Panc1 (cell line): ENCODE data around the gene ABHD12.

Experiments used
- POLR2AphosphoS5 ChIP-seq: IDR thresholded peaks from 2 replicates; pipeline ENCODE4 v1.6.1; 2012; ENCODE audit warnings: mild to moderate bottlenecking, low read depth, low read length, moderate library complexity
- SIN3A ChIP-seq: IDR thresholded peaks from 2 replicates; pipeline ENCODE4 v1.6.1; 2012; ENCODE audit warnings: low read depth, mild to moderate bottlenecking, low read length, moderate library complexity, borderline replicate concordance; ENCODE audit not compliant: insufficient read depth
- TCF7L2 ChIP-seq: IDR thresholded peaks from 2 replicates; pipeline ENCODE4 v1.6.1; 2011; ENCODE audit warnings: mild to moderate bottlenecking, low read depth, low read length, inconsistent platforms
- TF ChIP-seq, protein P1 (sequence below): fragments of 450-650 bp; IDR thresholded peaks from 2 replicates; pipeline ENCODE4 v1.5.1; 2017; ENCODE audit warnings: mild to moderate bottlenecking
- TF ChIP-seq, protein P2 (sequence below), 2 experiments: IDR thresholded peaks; 2 replicates each; pipeline ENCODE4 v1.6.1; 2011 to 2012; ENCODE audit warnings: low read depth in 2 of 2, control low read depth in 1 of 2, low read length in 1 of 2, mild to moderate bottlenecking in 1 of 2, moderate library complexity in 1 of 2; ENCODE audit not compliant: insufficient read depth in 1 of 2

- TF ChIP-seq, protein P1, sequence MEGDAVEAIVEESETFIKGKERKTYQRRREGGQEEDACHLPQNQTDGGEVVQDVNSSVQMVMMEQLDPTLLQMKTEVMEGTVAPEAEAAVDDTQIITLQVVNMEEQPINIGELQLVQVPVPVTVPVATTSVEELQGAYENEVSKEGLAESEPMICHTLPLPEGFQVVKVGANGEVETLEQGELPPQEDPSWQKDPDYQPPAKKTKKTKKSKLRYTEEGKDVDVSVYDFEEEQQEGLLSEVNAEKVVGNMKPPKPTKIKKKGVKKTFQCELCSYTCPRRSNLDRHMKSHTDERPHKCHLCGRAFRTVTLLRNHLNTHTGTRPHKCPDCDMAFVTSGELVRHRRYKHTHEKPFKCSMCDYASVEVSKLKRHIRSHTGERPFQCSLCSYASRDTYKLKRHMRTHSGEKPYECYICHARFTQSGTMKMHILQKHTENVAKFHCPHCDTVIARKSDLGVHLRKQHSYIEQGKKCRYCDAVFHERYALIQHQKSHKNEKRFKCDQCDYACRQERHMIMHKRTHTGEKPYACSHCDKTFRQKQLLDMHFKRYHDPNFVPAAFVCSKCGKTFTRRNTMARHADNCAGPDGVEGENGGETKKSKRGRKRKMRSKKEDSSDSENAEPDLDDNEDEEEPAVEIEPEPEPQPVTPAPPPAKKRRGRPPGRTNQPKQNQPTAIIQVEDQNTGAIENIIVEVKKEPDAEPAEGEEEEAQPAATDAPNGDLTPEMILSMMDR = no peak
- TF ChIP-seq, protein P2, sequence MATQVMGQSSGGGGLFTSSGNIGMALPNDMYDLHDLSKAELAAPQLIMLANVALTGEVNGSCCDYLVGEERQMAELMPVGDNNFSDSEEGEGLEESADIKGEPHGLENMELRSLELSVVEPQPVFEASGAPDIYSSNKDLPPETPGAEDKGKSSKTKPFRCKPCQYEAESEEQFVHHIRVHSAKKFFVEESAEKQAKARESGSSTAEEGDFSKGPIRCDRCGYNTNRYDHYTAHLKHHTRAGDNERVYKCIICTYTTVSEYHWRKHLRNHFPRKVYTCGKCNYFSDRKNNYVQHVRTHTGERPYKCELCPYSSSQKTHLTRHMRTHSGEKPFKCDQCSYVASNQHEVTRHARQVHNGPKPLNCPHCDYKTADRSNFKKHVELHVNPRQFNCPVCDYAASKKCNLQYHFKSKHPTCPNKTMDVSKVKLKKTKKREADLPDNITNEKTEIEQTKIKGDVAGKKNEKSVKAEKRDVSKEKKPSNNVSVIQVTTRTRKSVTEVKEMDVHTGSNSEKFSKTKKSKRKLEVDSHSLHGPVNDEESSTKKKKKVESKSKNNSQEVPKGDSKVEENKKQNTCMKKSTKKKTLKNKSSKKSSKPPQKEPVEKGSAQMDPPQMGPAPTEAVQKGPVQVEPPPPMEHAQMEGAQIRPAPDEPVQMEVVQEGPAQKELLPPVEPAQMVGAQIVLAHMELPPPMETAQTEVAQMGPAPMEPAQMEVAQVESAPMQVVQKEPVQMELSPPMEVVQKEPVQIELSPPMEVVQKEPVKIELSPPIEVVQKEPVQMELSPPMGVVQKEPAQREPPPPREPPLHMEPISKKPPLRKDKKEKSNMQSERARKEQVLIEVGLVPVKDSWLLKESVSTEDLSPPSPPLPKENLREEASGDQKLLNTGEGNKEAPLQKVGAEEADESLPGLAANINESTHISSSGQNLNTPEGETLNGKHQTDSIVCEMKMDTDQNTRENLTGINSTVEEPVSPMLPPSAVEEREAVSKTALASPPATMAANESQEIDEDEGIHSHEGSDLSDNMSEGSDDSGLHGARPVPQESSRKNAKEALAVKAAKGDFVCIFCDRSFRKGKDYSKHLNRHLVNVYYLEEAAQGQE (IDR thresholded peaks at IDR 0.05; ENCODE audit: insufficient read depth in 1 of 2, low read depth in 2 of 2, low read length in 1 of 2) = no peak
- TF ChIP-seq POLR2AphosphoS5 (no peak), TCF7L2 (no peak), SIN3A (no peak)
Observed at GRCh38 chr20:25353353-25353746, 37.3 kb downstream of the ABHD12 start.
